Epithelial cell of proximal tubule (primary cell): Measurements from ENCODE around the gene RAB10. TPM values are rescaled to one million over a fixed set of nuclear protein-coding genes. Genes with fewer than 3 reads are reported as not detected.

Experiments
- DNase-seq: peaks from one replicate; pipeline ENCODE4 v3.0.0-alpha.2; 2011; ENCODE audit warnings: low read depth
- H3K4me3 ChIP-seq: 2 replicates; pipeline ENCODE4 v1.5.1; 2011; ENCODE audit warnings: low read depth, mild to moderate bottlenecking, low read length
- total RNA-seq: library from RNA; depleted of rRNA; stranded (reverse); fragments of >200 nt; gene quantifications from 2 replicates; pipeline ENCODE4 v1.2.3, GENCODE V29; 2015
- TF ChIP-seq, protein P1 (sequence below): conservative IDR thresholded peaks from 2 replicates; pipeline ENCODE4 v1.5.1; 2012; ENCODE audit warnings: low read depth, mild to moderate bottlenecking, low read length

Gene RAB10
- total RNA-seq, 1 donor from 2014 or later, result 154 TPM

- TF ChIP-seq, protein P1, sequence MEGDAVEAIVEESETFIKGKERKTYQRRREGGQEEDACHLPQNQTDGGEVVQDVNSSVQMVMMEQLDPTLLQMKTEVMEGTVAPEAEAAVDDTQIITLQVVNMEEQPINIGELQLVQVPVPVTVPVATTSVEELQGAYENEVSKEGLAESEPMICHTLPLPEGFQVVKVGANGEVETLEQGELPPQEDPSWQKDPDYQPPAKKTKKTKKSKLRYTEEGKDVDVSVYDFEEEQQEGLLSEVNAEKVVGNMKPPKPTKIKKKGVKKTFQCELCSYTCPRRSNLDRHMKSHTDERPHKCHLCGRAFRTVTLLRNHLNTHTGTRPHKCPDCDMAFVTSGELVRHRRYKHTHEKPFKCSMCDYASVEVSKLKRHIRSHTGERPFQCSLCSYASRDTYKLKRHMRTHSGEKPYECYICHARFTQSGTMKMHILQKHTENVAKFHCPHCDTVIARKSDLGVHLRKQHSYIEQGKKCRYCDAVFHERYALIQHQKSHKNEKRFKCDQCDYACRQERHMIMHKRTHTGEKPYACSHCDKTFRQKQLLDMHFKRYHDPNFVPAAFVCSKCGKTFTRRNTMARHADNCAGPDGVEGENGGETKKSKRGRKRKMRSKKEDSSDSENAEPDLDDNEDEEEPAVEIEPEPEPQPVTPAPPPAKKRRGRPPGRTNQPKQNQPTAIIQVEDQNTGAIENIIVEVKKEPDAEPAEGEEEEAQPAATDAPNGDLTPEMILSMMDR, result no peak
- H3K4me3 ChIP-seq, result no peak overlapping the region
- no peak for DNase-seq
Observed at GRCh38 chr2:26048791-26049190, 14.9 kb downstream of the RAB10 start.

DNA sequence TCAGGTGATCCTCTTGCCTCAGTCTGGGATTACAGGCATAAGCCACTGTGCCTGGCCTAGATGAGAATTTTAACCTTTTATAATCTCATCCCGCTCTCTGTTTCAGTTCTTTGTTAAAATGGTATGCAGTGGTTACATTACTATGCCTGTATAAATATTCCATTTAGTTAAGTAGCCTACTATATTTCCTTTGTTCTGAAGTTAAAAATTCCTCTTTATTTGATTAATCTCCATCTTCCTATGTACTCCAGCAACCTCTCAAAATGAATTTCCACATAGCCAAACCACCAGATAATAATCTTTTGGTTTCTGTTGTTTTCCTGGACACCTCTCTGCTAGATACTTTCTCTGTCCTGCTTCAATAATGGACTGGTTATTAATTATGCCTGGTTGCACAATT is 15.8 kb downstream of the RAB10 start:
- TF ChIP-seq, protein P1, result no peak
- DNase-seq, result no peak
- no peak overlapping the region for H3K4me3 ChIP-seq

DNA sequence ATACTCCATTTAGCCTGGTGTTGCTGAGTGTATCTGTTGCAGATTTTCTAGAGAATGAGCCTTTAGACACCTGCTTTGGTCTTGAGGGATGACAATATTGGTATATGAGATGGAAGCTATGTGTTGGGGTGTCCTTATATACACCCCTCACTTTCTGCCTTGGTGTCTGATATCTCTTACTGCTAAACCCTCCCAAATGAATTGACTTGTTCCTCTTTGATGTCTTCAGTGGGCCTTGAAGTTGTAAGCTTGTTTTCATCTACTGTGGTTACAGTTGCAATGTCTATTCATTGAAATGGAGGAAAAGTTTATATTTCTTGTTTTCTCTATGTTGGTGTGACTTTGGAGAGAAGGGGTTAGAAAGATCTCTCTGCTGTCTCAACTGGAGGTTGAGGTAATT is 18.9 kb downstream of the RAB10 start:
- no peak for DNase-seq
- TF ChIP-seq, protein P1, result no peak
- no peak overlapping the region for H3K4me3 ChIP-seq

- H3K4me3 ChIP-seq, result no peak overlapping the region
- TF ChIP-seq, protein P1, result no peak
- DNase-seq, result no peak
Observed at GRCh38 chr2:26054598-26055348, 20.9 kb downstream of the RAB10 start.

- no peak for DNase-seq
- no peak overlapping the region for H3K4me3 ChIP-seq
- TF ChIP-seq, protein P1, result no peak
Observed at GRCh38 chr2:26058390-26058789, 24.5 kb downstream of the RAB10 start.

DNA sequence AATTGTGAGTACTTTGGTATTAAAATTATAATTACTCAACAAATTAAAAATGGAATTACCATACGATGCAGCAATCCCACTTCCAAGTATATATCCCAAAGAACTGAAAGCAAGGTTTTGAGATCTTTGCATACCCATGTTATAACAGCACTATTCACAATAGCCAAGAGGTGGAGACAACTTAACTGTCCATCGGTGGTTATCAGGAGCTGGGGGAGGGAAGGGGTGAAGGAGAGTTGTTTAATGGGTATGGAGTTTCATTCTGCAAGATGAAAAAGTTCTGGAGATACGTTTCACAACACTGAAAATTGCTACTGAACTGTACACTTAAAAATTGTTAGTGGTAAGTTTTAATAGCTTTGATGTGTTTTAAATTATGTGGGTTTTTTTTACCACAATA is 25.7 kb downstream of the RAB10 start:
- DNase-seq, result no peak
- TF ChIP-seq, protein P1, result peak; percentile 24
- H3K4me3 ChIP-seq, result no peak overlapping the region

DNA sequence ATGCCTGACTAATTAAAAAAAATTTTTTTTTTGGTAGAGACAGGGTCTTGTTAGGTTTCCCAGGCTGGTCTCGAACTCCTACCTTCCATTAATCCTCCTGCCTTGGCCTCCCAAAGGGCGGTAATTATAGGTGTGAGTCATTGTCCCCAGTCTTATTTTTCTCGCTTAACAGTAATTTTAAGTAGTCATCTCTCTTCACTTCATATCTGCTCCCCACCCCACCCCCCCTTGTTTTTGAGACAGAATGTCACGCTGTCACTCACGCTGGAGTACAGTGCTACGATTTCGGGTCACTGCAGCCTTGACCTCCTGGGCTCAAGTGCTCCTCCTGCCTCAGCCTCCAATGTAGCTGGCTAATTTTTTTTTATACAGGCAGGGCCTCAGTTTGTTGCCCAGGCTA is 27.7 kb downstream of the RAB10 start:
- no peak overlapping the region for H3K4me3 ChIP-seq
- TF ChIP-seq, protein P1, result no peak
- DNase-seq, result no peak
